ENCODE data around the gene SERPINB13. TPM values are rescaled to one million over a fixed set of nuclear protein-coding genes. Genes with fewer than 3 reads are reported as not detected.

SERPINB13 gene
- total RNA-seq, 1 donor from 2014 or later, result not detected

GRCh38 chr18:63578357-63578958 is 8.7 kb upstream of the SERPINB13 start:
- H3K36me3 ChIP-seq (ENCODE audit: control insufficient read depth, insufficient read depth, low read length), result no peaks in the 10 kb centered on the region
- no peak overlapping the region for H3K4me3 ChIP-seq (ENCODE audit: low read depth, low read length)
- DNase-seq (ENCODE audit: low read depth), result no peak
- no peaks in the 10 kb centered on the region for H3K27me3 ChIP-seq (ENCODE audit: control insufficient read depth, insufficient read depth, low read length)
- peak; percentile 78 for TF ChIP-seq CTCF (IDR thresholded peaks at IDR 0.05; ENCODE audit: insufficient read depth, low read length, poor library complexity, severe bottlenecking)

GRCh38 chr18:63579616-63580015 is 7.5 kb upstream of the SERPINB13 start:
- H3K4me3 ChIP-seq (ENCODE audit: low read depth, low read length), result no peak overlapping the region
- no peaks in the 10 kb centered on the region for H3K36me3 ChIP-seq (ENCODE audit: control insufficient read depth, insufficient read depth, low read length)
- no peak for DNase-seq (ENCODE audit: low read depth)
- no peak for TF ChIP-seq CTCF (IDR thresholded peaks at IDR 0.05; ENCODE audit: insufficient read depth, low read length, poor library complexity, severe bottlenecking)
- no peaks in the 10 kb centered on the region for H3K27me3 ChIP-seq (ENCODE audit: control insufficient read depth, insufficient read depth, low read length)

GRCh38 chr18:63585988-63586387 is 1.2 kb upstream of the SERPINB13 start:
- no peak for TF ChIP-seq CTCF (IDR thresholded peaks at IDR 0.05; ENCODE audit: insufficient read depth, low read length, poor library complexity, severe bottlenecking)
- no peaks in the 10 kb centered on the region for H3K36me3 ChIP-seq (ENCODE audit: control insufficient read depth, insufficient read depth, low read length)
- DNase-seq (ENCODE audit: low read depth), result no peak
- H3K27me3 ChIP-seq (ENCODE audit: control insufficient read depth, insufficient read depth, low read length), result no peaks in the 10 kb centered on the region
- H3K4me3 ChIP-seq (ENCODE audit: low read depth, low read length), result no peak overlapping the region

GRCh38 chr18:63586431-63586830 is 712 bp upstream of the SERPINB13 start:
- Histone ChIP-seq H3K36me3 (ENCODE audit: control insufficient read depth, insufficient read depth, low read length) (no peaks in the 10 kb centered on the region), H3K27me3 (ENCODE audit: control insufficient read depth, insufficient read depth, low read length) (no peaks in the 10 kb centered on the region), H3K4me3 (ENCODE audit: low read depth, low read length) (no peak overlapping the region)
- no peak for DNase-seq (ENCODE audit: low read depth)
- no peak for TF ChIP-seq CTCF (IDR thresholded peaks at IDR 0.05; ENCODE audit: insufficient read depth, low read length, poor library complexity, severe bottlenecking)

- Histone ChIP-seq H3K27me3 (ENCODE audit: control insufficient read depth, insufficient read depth, low read length) (no peaks in the 10 kb centered on the region), H3K4me3 (ENCODE audit: low read depth, low read length) (no peak overlapping the region), H3K36me3 (ENCODE audit: control insufficient read depth, insufficient read depth, low read length) (no peaks in the 10 kb centered on the region)
- no peak for DNase-seq (ENCODE audit: low read depth)
- TF ChIP-seq CTCF (IDR thresholded peaks at IDR 0.05; ENCODE audit: insufficient read depth, low read length, poor library complexity, severe bottlenecking), result no peak
Measured at GRCh38 chr18:63588909-63589308, 1.8 kb downstream of the SERPINB13 start.

- no peak for TF ChIP-seq CTCF (IDR thresholded peaks at IDR 0.05; ENCODE audit: insufficient read depth, low read length, poor library complexity, severe bottlenecking)
- H3K36me3 ChIP-seq (ENCODE audit: control insufficient read depth, insufficient read depth, low read length), result no peaks in the 10 kb centered on the region
- no peak overlapping the region for H3K4me3 ChIP-seq (ENCODE audit: low read depth, low read length)
- no peaks in the 10 kb centered on the region for H3K27me3 ChIP-seq (ENCODE audit: control insufficient read depth, insufficient read depth, low read length)
- no peak for DNase-seq (ENCODE audit: low read depth)
Measured at GRCh38 chr18:63590373-63590772, 3.2 kb downstream of the SERPINB13 start.
